Hepatocyte (in vitro differentiated cells): ENCODE results near the gene OLA1. TPM values are rescaled to one million over a fixed set of nuclear protein-coding genes. Genes with fewer than 3 reads are reported as not detected.

Experiments
- DNase-seq: peaks from one replicate; pipeline ENCODE4 v3.0.0-alpha.2; 2016; ENCODE audit warnings: low spot score
- H2AFZ ChIP-seq: fragments of 200-600 bp; sonication (generic); 2 replicates; pipeline ENCODE4 v1.6.0; 2016; ENCODE audit warnings: antibody characterized with exemption, mild to moderate bottlenecking
- H3K27ac ChIP-seq: fragments of 200-600 bp; sonication (generic); 2 replicates; pipeline ENCODE4 v1.5.1; 2016; ENCODE audit warnings: mild to moderate bottlenecking
- H3K27me3 ChIP-seq: fragments of 200-600 bp; sonication (generic); 2 replicates; pipeline ENCODE4 v1.6.1; 2016
- H3K36me3 ChIP-seq: fragments of 200-600 bp; sonication (generic); replicated peaks from 2 replicates; pipeline ENCODE4 v1.5.1; 2016; ENCODE audit warnings: low read depth; ENCODE audit not compliant: insufficient read depth
- H3K4me1 ChIP-seq: fragments of 200-600 bp; sonication (generic); 2 replicates; pipeline ENCODE4 v1.5.1; 2016; ENCODE audit warnings: mild to moderate bottlenecking, moderate library complexity; ENCODE audit not compliant: insufficient read depth
- H3K4me2 ChIP-seq: fragments of 200-600 bp; sonication (generic); 2 replicates; pipeline ENCODE4 v1.6.0; 2016
- H3K4me3 ChIP-seq: fragments of 200-600 bp; sonication (generic); 2 replicates; pipeline ENCODE4 v1.5.1; 2016; ENCODE audit warnings: mild to moderate bottlenecking
- H3K79me2 ChIP-seq: fragments of 200-600 bp; sonication (generic); 2 replicates; pipeline ENCODE4 v1.6.0; 2017; ENCODE audit warnings: mild to moderate bottlenecking
- H3K9me2 ChIP-seq: fragments of 200-600 bp; sonication (generic); replicated peaks from 2 replicates; pipeline ENCODE4 v1.6.0; 2017; ENCODE audit warnings: mild to moderate bottlenecking; ENCODE audit not compliant: insufficient read depth
- H3K9me3 ChIP-seq: fragments of 200-600 bp; sonication (generic); 2 replicates; pipeline ENCODE4 v1.5.1; 2016; ENCODE audit warnings: low read depth, mild to moderate bottlenecking
- H4K20me1 ChIP-seq: fragments of 200-600 bp; sonication (generic); 2 replicates; pipeline ENCODE4 v1.6.0; 2016; ENCODE audit warnings: mild to moderate bottlenecking; ENCODE audit not compliant: insufficient read depth, poor library complexity, severe bottlenecking
- EZH2 ChIP-seq: fragments of 200-600 bp; sonication (generic); IDR thresholded peaks from 2 replicates; pipeline ENCODE4 v1.6.1; 2016; ENCODE audit warnings: antibody characterized with exemption, mild to moderate bottlenecking, borderline replicate concordance
- EZH2phosphoT487 ChIP-seq: fragments of 200-600 bp; sonication (generic); IDR thresholded peaks from one replicate; pipeline ENCODE4 v1.6.1; 2018; ENCODE audit warnings: antibody characterized with exemption, mild to moderate bottlenecking, low read depth, moderate library complexity; ENCODE audit not compliant: unreplicated experiment, severe bottlenecking
- WGBS: methylation state at CpG from one replicate; pipeline ENCODE4 v1.1.6; 2016; ENCODE audit warnings: low lambda C conversion rate; ENCODE audit errors: missing lambda C conversion rate; 5-methylcytosine and 5-hydroxymethylcytosine counted together
- polyA plus RNA-seq: library from polyadenylated mRNA; unstranded; fragments of >200 nt; fragmentation: Nextera tagmentation; extraction: Ambion mirVana; gene quantifications from 2 replicates; pipeline ENCODE4 v1.2.1, GENCODE V29; 2016
- total RNA-seq: library from RNA; depleted of rRNA; stranded (reverse); fragments of >200 nt; gene quantifications from 2 replicates; pipeline ENCODE4 v1.2.3, GENCODE V29; 2014
- TF ChIP-seq, protein P1 (sequence below): fragments of 200-600 bp; sonication (generic); IDR thresholded peaks from 2 replicates; pipeline ENCODE4 v1.5.1; 2016; ENCODE audit warnings: antibody characterized with exemption, mild to moderate bottlenecking; ENCODE audit not compliant: poor library complexity

OLA1 gene
- total and polyA plus RNA-seq, 2 experiments from 2014 or later: 89.3 to 89.6 TPM

DNA sequence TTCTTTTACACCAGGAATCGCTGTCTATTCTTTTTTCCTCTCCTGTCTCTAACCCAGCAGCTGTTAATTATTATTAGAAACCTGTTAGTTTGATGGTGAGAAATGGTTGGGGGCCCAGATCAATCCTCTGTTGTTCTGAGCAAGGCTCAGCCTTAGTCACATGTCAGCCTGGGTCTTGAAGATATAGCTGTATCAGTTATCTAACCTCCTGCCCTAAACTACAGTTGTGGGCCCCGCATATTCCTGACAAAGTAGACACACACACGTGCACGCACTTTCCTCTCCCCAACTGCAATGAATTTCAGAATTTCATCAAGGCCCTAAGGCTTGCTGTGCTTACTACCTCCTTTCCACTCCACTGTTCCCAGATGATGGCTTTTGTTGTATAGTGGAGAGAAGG lies 54.6 kb downstream of the OLA1 start:
- Histone ChIP-seq H3K4me2 (no peak overlapping the region), H3K36me3 (no peaks in the 10 kb centered on the region), H2AFZ (no peak overlapping the region), H4K20me1 (no peaks in the 10 kb centered on the region), H3K4me1 (no peaks in the 10 kb centered on the region), H3K4me3 (no peak overlapping the region), H3K27me3 (no peaks in the 10 kb centered on the region), H3K27ac (no peak overlapping the region), H3K79me2 (peaks cover 47% of the 10 kb centered on the region), H3K9me2 (no peaks in the 10 kb centered on the region), H3K9me3 (no peaks in the 10 kb centered on the region)
- DNase-seq: no peak
- TF ChIP-seq, protein P1, sequence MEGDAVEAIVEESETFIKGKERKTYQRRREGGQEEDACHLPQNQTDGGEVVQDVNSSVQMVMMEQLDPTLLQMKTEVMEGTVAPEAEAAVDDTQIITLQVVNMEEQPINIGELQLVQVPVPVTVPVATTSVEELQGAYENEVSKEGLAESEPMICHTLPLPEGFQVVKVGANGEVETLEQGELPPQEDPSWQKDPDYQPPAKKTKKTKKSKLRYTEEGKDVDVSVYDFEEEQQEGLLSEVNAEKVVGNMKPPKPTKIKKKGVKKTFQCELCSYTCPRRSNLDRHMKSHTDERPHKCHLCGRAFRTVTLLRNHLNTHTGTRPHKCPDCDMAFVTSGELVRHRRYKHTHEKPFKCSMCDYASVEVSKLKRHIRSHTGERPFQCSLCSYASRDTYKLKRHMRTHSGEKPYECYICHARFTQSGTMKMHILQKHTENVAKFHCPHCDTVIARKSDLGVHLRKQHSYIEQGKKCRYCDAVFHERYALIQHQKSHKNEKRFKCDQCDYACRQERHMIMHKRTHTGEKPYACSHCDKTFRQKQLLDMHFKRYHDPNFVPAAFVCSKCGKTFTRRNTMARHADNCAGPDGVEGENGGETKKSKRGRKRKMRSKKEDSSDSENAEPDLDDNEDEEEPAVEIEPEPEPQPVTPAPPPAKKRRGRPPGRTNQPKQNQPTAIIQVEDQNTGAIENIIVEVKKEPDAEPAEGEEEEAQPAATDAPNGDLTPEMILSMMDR: no peak
- no peak for TF ChIP-seq EZH2phosphoT487
- no peak for TF ChIP-seq EZH2
- WGBS: 95% methylated on average over 4 of the region's 4 CpGs

DNA sequence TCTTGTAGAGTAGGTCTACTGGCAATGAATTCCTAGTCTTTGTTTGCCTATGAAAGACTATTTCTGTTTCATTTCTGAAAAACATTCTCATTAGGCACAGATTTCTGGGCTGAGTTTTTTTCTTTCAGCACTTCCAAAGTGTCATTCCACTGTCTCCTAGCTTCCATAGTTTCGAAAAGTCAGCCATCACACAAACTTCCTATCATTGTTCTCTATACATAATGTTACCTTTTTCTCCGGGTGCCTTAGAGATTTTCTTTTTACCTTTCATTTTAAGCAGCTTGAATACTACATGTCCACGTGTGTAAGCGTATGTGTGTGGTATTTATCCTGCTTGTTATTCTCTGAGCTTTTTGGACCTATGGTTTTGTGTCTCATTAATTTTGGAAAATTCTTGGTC lies 55.7 kb downstream of the OLA1 start:
- 91% methylated on average over 4 of the region's 4 CpGs for WGBS

DNA sequence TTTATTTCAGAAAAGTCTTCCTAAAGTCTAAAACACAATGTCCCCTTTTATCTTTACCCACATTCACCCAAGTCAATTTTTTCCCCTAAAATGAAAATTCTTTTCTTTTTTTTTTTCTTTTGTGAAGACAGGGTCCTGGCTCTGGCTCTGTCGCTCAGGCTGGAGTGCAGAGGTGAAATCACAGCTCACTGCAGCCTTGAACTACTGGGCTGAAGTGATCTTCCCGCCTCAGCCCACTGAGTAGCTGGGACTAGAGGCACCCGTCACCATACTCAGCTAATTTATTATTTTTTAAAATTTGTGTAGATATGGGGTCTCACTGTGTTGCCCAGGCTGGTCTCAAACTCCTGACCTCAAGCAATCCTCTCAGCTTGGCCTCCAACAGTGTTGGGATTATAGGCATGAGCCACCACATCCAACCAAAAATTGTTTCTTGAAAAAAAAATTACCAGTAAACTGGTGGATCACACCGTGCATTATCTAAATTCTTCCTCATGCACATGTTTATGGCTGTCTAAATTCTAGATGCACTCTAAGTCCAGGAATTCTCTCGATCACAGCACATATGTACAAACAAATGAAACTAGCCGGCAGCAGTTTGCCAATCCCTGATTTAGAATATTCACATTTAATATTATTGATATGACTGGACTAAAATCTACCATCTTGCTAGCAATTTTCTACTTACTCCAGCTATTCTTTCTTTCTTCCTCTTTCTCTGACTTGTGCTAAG lies 56.8 kb downstream of the OLA1 start:
- no peaks in the 10 kb centered on the region for H4K20me1 ChIP-seq
- no peak overlapping the region for H3K4me3 ChIP-seq
- H3K27ac ChIP-seq: no peak overlapping the region
- H3K27me3 ChIP-seq: no peaks in the 10 kb centered on the region
- no peak for DNase-seq
- peaks cover 42% of the 10 kb centered on the region for H3K79me2 ChIP-seq
- no peak overlapping the region for H3K4me2 ChIP-seq
- H3K9me2 ChIP-seq: no peaks in the 10 kb centered on the region
- no peak overlapping the region for H2AFZ ChIP-seq
- WGBS: 95% methylated on average over 6 of the region's 6 CpGs
- H3K36me3 ChIP-seq: no peaks in the 10 kb centered on the region
- TF ChIP-seq EZH2 (no peak), EZH2phosphoT487 (no peak)
- TF ChIP-seq, protein P1: no peak
- H3K9me3 ChIP-seq: no peaks in the 10 kb centered on the region
- H3K4me1 ChIP-seq: no peaks in the 10 kb centered on the region

More for the DNA sequence above, 55.7 kb downstream of the OLA1 start:
- Histone ChIP-seq H2AFZ (no peak overlapping the region), H3K9me2 (no peaks in the 10 kb centered on the region), H3K4me1 (no peaks in the 10 kb centered on the region), H3K27ac (no peak overlapping the region), H4K20me1 (no peaks in the 10 kb centered on the region), H3K9me3 (no peaks in the 10 kb centered on the region), H3K27me3 (no peaks in the 10 kb centered on the region), H3K4me3 (no peak overlapping the region), H3K4me2 (no peak overlapping the region), H3K36me3 (no peaks in the 10 kb centered on the region), H3K79me2 (peaks cover 45% of the 10 kb centered on the region)
- no peak for TF ChIP-seq EZH2
- no peak for TF ChIP-seq EZH2phosphoT487
- TF ChIP-seq, protein P1: no peak
- no peak for DNase-seq
